BLaER1 (cell line): ENCODE measurements around the gene IMMP2L.
"Not testable (repeated sequence)": the region's sequence is repeated elsewhere in the genome, so short reads cannot be mapped to it uniquely, and the experiment has no call there.

ENCODE experiments used
- H3K27ac ChIP-seq: shearing (Covaris generic); formaldehyde crosslinking; 2 replicates; pipeline ENCODE4 v1.8.1; 2022
- H3K27me3 ChIP-seq: shearing (Covaris generic); formaldehyde crosslinking; 2 replicates; pipeline ENCODE4 v1.8.1; 2022
- H3K36me3 ChIP-seq: shearing (Covaris generic); formaldehyde crosslinking; 2 replicates; pipeline ENCODE4 v1.8.1; 2022
- H3K4me1 ChIP-seq: shearing (Covaris generic); formaldehyde crosslinking; 2 replicates; pipeline ENCODE4 v1.8.1; 2022
- H3K4me2 ChIP-seq: shearing (Covaris generic); formaldehyde crosslinking; 2 replicates; pipeline ENCODE4 v1.8.1; 2022
- H3K4me3 ChIP-seq: shearing (Covaris generic); formaldehyde crosslinking; 2 replicates; pipeline ENCODE4 v1.8.1; 2022
- H3K9ac ChIP-seq: shearing (Covaris generic); formaldehyde crosslinking; 2 replicates; pipeline ENCODE4 v1.8.1; 2022
- H3K9me3 ChIP-seq: shearing (Covaris generic); formaldehyde crosslinking; 2 replicates; pipeline ENCODE4 v1.8.1; 2022
- H4K20me1 ChIP-seq: shearing (Covaris generic); formaldehyde crosslinking; 2 replicates; pipeline ENCODE4 v1.8.1; 2022
- Cebpa-rat ChIP-seq: shearing (Covaris generic); IDR thresholded peaks from 2 replicates; pipeline ENCODE4 v1.8.1; 2022

Gene IMMP2L

GRCh38 chr7:111082351-111082750 is 479.9 kb downstream of the IMMP2L start:
- Histone ChIP-seq H3K4me3 (no peak overlapping the region), H4K20me1 (no peaks in the 10 kb centered on the region), H3K9me3 (no peaks in the 10 kb centered on the region), H3K27ac (no peak overlapping the region), H3K36me3 (no peaks in the 10 kb centered on the region), H3K9ac (no peak overlapping the region), H3K4me2 (peak overlapping the region; percentile 60; the same call in 1 of the 2 replicates), H3K27me3 (no peaks in the 10 kb centered on the region), H3K4me1 (peaks cover 33% of the 10 kb centered on the region)
- TF ChIP-seq Cebpa-rat = no peak

GRCh38 chr7:111081546-111082267 is 480.6 kb downstream of the IMMP2L start:
- no peaks in the 10 kb centered on the region for H4K20me1 ChIP-seq
- no peak overlapping the region for H3K9ac ChIP-seq
- no peak overlapping the region for H3K4me2 ChIP-seq
- H3K27ac ChIP-seq = no peak overlapping the region
- no peaks in the 10 kb centered on the region for H3K9me3 ChIP-seq
- H3K27me3 ChIP-seq = no peaks in the 10 kb centered on the region
- no peak overlapping the region for H3K4me3 ChIP-seq
- TF ChIP-seq Cebpa-rat = no peak
- H3K4me1 ChIP-seq = peaks cover 33% of the 10 kb centered on the region
- H3K36me3 ChIP-seq = no peaks in the 10 kb centered on the region

GRCh38 chr7:111080495-111081105 is 481.7 kb downstream of the IMMP2L start:
- no peak overlapping the region for H3K9ac ChIP-seq
- no peak overlapping the region for H3K4me2 ChIP-seq
- no peaks in the 10 kb centered on the region for H3K36me3 ChIP-seq
- H3K27ac ChIP-seq = no peak overlapping the region
- TF ChIP-seq Cebpa-rat = no peak
- H3K27me3 ChIP-seq = no peaks in the 10 kb centered on the region
- no peaks in the 10 kb centered on the region for H4K20me1 ChIP-seq
- no peak overlapping the region for H3K4me3 ChIP-seq
- H3K4me1 ChIP-seq = peaks cover 33% of the 10 kb centered on the region
- H3K9me3 ChIP-seq = no peaks in the 10 kb centered on the region

- Histone ChIP-seq H3K36me3 (no peaks in the 10 kb centered on the region), H3K27ac (no peak overlapping the region), H3K27me3 (no peaks in the 10 kb centered on the region), H3K4me1 (peaks cover 9% of the 10 kb centered on the region; the same call in 1 of the 2 replicates), H3K9me3 (no peaks in the 10 kb centered on the region), H3K4me3 (no peak overlapping the region), H4K20me1 (no peaks in the 10 kb centered on the region), H3K9ac (no peak overlapping the region), H3K4me2 (no peak overlapping the region)
- TF ChIP-seq Cebpa-rat = no peak
Observed at GRCh38 chr7:111077001-111077400, 485.3 kb downstream of the IMMP2L start.

- TF ChIP-seq Cebpa-rat = no peak
- H3K4me3 ChIP-seq = no peak overlapping the region
- no peaks in the 10 kb centered on the region for H3K27me3 ChIP-seq
- no peaks in the 10 kb centered on the region for H4K20me1 ChIP-seq
- peaks cover 6% of the 10 kb centered on the region; the same call in 1 of the 2 replicates for H3K4me1 ChIP-seq
- no peak overlapping the region for H3K4me2 ChIP-seq
- no peaks in the 10 kb centered on the region for H3K9me3 ChIP-seq
- H3K27ac ChIP-seq = no peak overlapping the region
- no peaks in the 10 kb centered on the region for H3K36me3 ChIP-seq
- H3K9ac ChIP-seq = no peak overlapping the region
Observed at GRCh38 chr7:111076205-111076604, 486.1 kb downstream of the IMMP2L start.

GRCh38 chr7:111075498-111075897 is 486.8 kb downstream of the IMMP2L start:
- Histone ChIP-seq H3K27me3 (no peaks in the 10 kb centered on the region), H3K27ac (no peak overlapping the region), H3K9ac (no peak overlapping the region), H3K4me2 (no peak overlapping the region), H3K4me3 (no peak overlapping the region), H3K36me3 (no peaks in the 10 kb centered on the region), H3K4me1 (peaks cover 6% of the 10 kb centered on the region; the same call in 1 of the 2 replicates), H4K20me1 (no peaks in the 10 kb centered on the region), H3K9me3 (no peaks in the 10 kb centered on the region)
- no peak for TF ChIP-seq Cebpa-rat

GRCh38 chr7:111074748-111075146 is 487.5 kb downstream of the IMMP2L start:
- Histone ChIP-seq H3K27me3 (no peaks in the 10 kb centered on the region), H3K9ac (no peak overlapping the region), H3K4me2 (no peak overlapping the region), H3K36me3 (no peaks in the 10 kb centered on the region), H3K4me3 (no peak overlapping the region), H3K27ac (no peak overlapping the region), H3K4me1 (peaks cover 6% of the 10 kb centered on the region; the same call in 1 of the 2 replicates), H3K9me3 (no peaks in the 10 kb centered on the region), H4K20me1 (no peaks in the 10 kb centered on the region)
- TF ChIP-seq Cebpa-rat = no peak

GRCh38 chr7:111074071-111074747 is 488.1 kb downstream of the IMMP2L start:
- Histone ChIP-seq H3K4me1 (peaks cover 6% of the 10 kb centered on the region; the same call in 1 of the 2 replicates), H3K27me3 (no peaks in the 10 kb centered on the region), H4K20me1 (no peaks in the 10 kb centered on the region), H3K4me2 (no peak overlapping the region), H3K9ac (no peak overlapping the region), H3K36me3 (no peaks in the 10 kb centered on the region), H3K9me3 (no peaks in the 10 kb centered on the region), H3K27ac (no peak overlapping the region), H3K4me3 (no peak overlapping the region)
- TF ChIP-seq Cebpa-rat = no peak

GRCh38 chr7:111072658-111073057 is 489.6 kb downstream of the IMMP2L start:
- not testable (repeated sequence) for H3K4me3 ChIP-seq, H3K27me3 ChIP-seq, H3K4me1 ChIP-seq, H4K20me1 ChIP-seq, H3K4me2 ChIP-seq, H3K27ac ChIP-seq, H3K36me3 ChIP-seq, H3K9me3 ChIP-seq, H3K9ac ChIP-seq

GRCh38 chr7:111071556-111071955 is 490.7 kb downstream of the IMMP2L start:
- Histone ChIP-seq H4K20me1 (no peaks in the 10 kb centered on the region), H3K27me3 (no peaks in the 10 kb centered on the region), H3K4me3 (no peak overlapping the region), H3K9me3 (peaks cover 3% of the 10 kb centered on the region; the same call in 1 of the 2 replicates), H3K36me3 (no peaks in the 10 kb centered on the region), H3K4me1 (peaks cover 6% of the 10 kb centered on the region; the same call in 1 of the 2 replicates), H3K9ac (no peak overlapping the region), H3K4me2 (no peak overlapping the region), H3K27ac (no peak overlapping the region)
- no peak for TF ChIP-seq Cebpa-rat
